GM23338 (cell line): ENCODE results near the gene CNNM1. TPM values are rescaled to one million over a fixed set of nuclear protein-coding genes. Genes with fewer than 3 reads are reported as not detected.

Experiments
- ATAC-seq: fragments of 200-7000 bp; cut with Tn5 transposase; 3 replicates; pipeline ENCODE4 v1.9.1; 2020
- DNase-seq: peaks from one replicate; pipeline ENCODE4 v3.0.0-alpha.2; 2015; ENCODE audit warnings: low spot score
- H2AFZ ChIP-seq: fragments of 200-600 bp; sonication (generic); 2 replicates; pipeline ENCODE4 v1.8.0; 2016; ENCODE audit warnings: antibody characterized with exemption, mild to moderate bottlenecking, moderate library complexity
- H3F3A ChIP-seq: fragments of 200-600 bp; sonication (generic); replicated peaks from 2 replicates; pipeline ENCODE4 v1.8.0; 2017; ENCODE audit warnings: antibody characterized with exemption, mixed run types, low read depth
- H3K27ac ChIP-seq: fragments of 200-600 bp; sonication (generic); 2 replicates; pipeline ENCODE4 v1.6.1; 2016; ENCODE audit warnings: low read depth
- H3K27me3 ChIP-seq: fragments of 200-600 bp; sonication (generic); 2 replicates; pipeline ENCODE4 v1.8.0; 2016; ENCODE audit warnings: mild to moderate bottlenecking, mixed run types, moderate library complexity; ENCODE audit not compliant: insufficient read depth
- H3K36me3 ChIP-seq: fragments of 200-600 bp; sonication (generic); 2 replicates; pipeline ENCODE4 v1.8.0; 2016; ENCODE audit warnings: mild to moderate bottlenecking; ENCODE audit not compliant: insufficient read depth
- H3K4me1 ChIP-seq: fragments of 200-600 bp; sonication (generic); 2 replicates; pipeline ENCODE4 v1.8.0; 2016; ENCODE audit warnings: mild to moderate bottlenecking, moderate library complexity; ENCODE audit not compliant: insufficient read depth
- H3K4me2 ChIP-seq: fragments of 200-600 bp; sonication (generic); 2 replicates; pipeline ENCODE4 v1.7.1; 2017; ENCODE audit warnings: mixed run types
- H3K4me3 ChIP-seq: fragments of 200-600 bp; sonication (generic); 2 replicates; pipeline ENCODE4 v1.6.1; 2016; ENCODE audit warnings: mixed run types
- H3K79me2 ChIP-seq: fragments of 200-600 bp; sonication (generic); replicated peaks from 2 replicates; pipeline ENCODE4 v1.8.0; 2017; ENCODE audit warnings: mild to moderate bottlenecking; ENCODE audit not compliant: insufficient read depth
- H3K9me2 ChIP-seq: fragments of 200-600 bp; sonication (generic); 2 replicates; pipeline ENCODE4 v1.8.0; 2017; ENCODE audit not compliant: insufficient read depth
- H4K20me1 ChIP-seq: fragments of 200-600 bp; sonication (generic); replicated peaks from 2 replicates; pipeline ENCODE4 v1.8.0; 2017; ENCODE audit warnings: mild to moderate bottlenecking; ENCODE audit not compliant: insufficient read depth
- H3K27ac Mint-ChIP-seq: 2 replicates; pipeline ENCODE4 v1.8.0; 2020; ENCODE audit warnings: inconsistent platforms, mild to moderate bottlenecking, moderate library complexity, mixed read lengths
- H3K27me3 Mint-ChIP-seq: 3 replicates; pipeline ENCODE4 v1.8.0; 2022; ENCODE audit warnings: low read depth, mild to moderate bottlenecking, moderate library complexity, mixed read lengths, inconsistent platforms; ENCODE audit not compliant: insufficient read depth, poor library complexity
- H3K36me3 Mint-ChIP-seq: 3 replicates; pipeline ENCODE4 v1.8.0; 2021; ENCODE audit warnings: low read depth, mild to moderate bottlenecking, inconsistent platforms, moderate library complexity, mixed read lengths
- H3K4me1 Mint-ChIP-seq: 3 replicates; pipeline ENCODE4 v1.8.0; 2020; ENCODE audit warnings: mild to moderate bottlenecking, inconsistent platforms, mixed read lengths
- H3K4me3 Mint-ChIP-seq: 3 replicates; pipeline ENCODE4 v1.8.0; 2021; ENCODE audit warnings: moderate library complexity, mild to moderate bottlenecking, inconsistent platforms, mixed read lengths
- H3K9me3 Mint-ChIP-seq: 3 replicates; pipeline ENCODE4 v1.8.0; 2020; ENCODE audit warnings: moderate library complexity, mild to moderate bottlenecking, inconsistent platforms, mixed read lengths
- CREB1 ChIP-seq: fragments of 250-450 bp; sonication (Bioruptor Pico); IDR thresholded peaks from 2 replicates; pipeline ENCODE4 v1.5.0; 2020; ENCODE audit warnings: low read depth, mild to moderate bottlenecking, moderate library complexity
- EZH2phosphoT487 ChIP-seq: fragments of 200-600 bp; sonication (generic); IDR thresholded peaks from one replicate; pipeline ENCODE4 v1.8.1; 2018; ENCODE audit warnings: antibody characterized with exemption; ENCODE audit not compliant: unreplicated experiment
- JUNB ChIP-seq: IDR thresholded peaks from one replicate; pipeline ENCODE4 v1.6.1; 2016; ENCODE audit warnings: antibody characterized with exemption; ENCODE audit not compliant: unreplicated experiment
- NANOG ChIP-seq: IDR thresholded peaks from 2 replicates; pipeline ENCODE4 v1.6.1; 2016; ENCODE audit warnings: antibody characterized with exemption, borderline replicate concordance
- POLR2AphosphoS5 ChIP-seq: IDR thresholded peaks from 2 replicates; pipeline ENCODE4 v1.6.1; 2016; ENCODE audit warnings: antibody characterized with exemption, low read depth
- STAT1 ChIP-seq: IDR thresholded peaks from one replicate; pipeline ENCODE4 v1.6.1; 2016; ENCODE audit warnings: antibody characterized with exemption; ENCODE audit not compliant: unreplicated experiment
- ZNF114 ChIP-seq: fragments of 250-450 bp; sonication (Bioruptor Pico); IDR thresholded peaks from 2 replicates; pipeline ENCODE4 v1.5.0; 2020; ENCODE audit warnings: mild to moderate bottlenecking, moderate library complexity
- ZNF331 ChIP-seq: fragments of 250-450 bp; sonication (Bioruptor Pico); IDR thresholded peaks from 2 replicates; pipeline ENCODE4 v1.5.0; 2020; ENCODE audit warnings: low read depth, mild to moderate bottlenecking, moderate library complexity
- polyA plus RNA-seq: library from polyadenylated mRNA; unstranded; fragments of >200 nt; fragmentation: Nextera tagmentation; extraction: Ambion mirVana; gene quantifications from 2 replicates; pipeline ENCODE4 v1.2.1, GENCODE V29; 2016
- total RNA-seq: library from RNA; depleted of rRNA; stranded (reverse); fragments of >200 nt; shearing (Covaris generic); gene quantifications from 2 replicates; pipeline ENCODE4 v1.2.3, GENCODE V29; 2014
- TF ChIP-seq, protein P1 (sequence below): fragments of 250-450 bp; sonication (Bioruptor Pico); IDR thresholded peaks from 2 replicates; pipeline ENCODE4 v1.5.0; 2020; ENCODE audit warnings: mild to moderate bottlenecking, moderate library complexity
- TF ChIP-seq, protein P2 (sequence below): IDR thresholded peaks from 2 replicates; pipeline ENCODE4 v1.6.1; 2016; ENCODE audit warnings: antibody characterized with exemption
- TF ChIP-seq, protein P3 (sequence below), 2 experiments: fragments of 200-600 bp in 1 of 2; sonication (generic) in 1 of 2; conservative IDR thresholded peaks; 2 replicates each; pipeline versions ENCODE4 v1.5.1 to v1.6.1; 2016 to 2017; ENCODE audit warnings: antibody characterized with exemption in 2 of 2, low read depth in 2 of 2, mild to moderate bottlenecking in 2 of 2, moderate library complexity in 1 of 2

CNNM1 gene
- total and polyA plus RNA-seq, 2 experiments from 2014 or later, result 0.52 to 0.90 TPM

DNA sequence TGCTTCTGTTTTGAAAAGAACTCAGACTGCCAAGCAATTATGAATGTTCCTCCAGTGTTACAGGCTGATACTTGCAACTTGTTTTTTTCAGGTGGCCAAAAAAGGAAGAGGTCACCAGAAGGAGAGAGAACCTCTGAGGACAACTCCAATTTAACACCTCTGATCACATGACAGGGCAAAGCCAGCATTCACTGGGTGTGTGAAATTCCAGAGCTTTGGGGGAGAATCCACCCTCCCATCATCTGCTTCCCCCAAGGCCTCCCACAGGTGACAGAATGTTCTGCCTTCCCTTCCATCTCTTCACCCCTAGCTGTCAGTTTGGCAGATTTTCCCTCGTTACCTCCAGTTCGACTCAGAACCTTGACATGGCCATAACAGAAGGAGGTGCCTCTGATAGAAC lies 62.2 kb downstream of the CNNM1 start:
- Histone ChIP-seq H3K36me3 (no peaks in the 10 kb centered on the region), H3K4me1 (peaks cover 29% of the 10 kb centered on the region), H2AFZ (no peak overlapping the region), H3F3A (no peaks in the 10 kb centered on the region), H3K4me3 (no peak overlapping the region), H3K27ac (no peak overlapping the region), H3K4me2 (no peak overlapping the region), H3K79me2 (no peaks in the 10 kb centered on the region), H3K9me2 (no peaks in the 10 kb centered on the region), H4K20me1 (no peaks in the 10 kb centered on the region), H3K27me3 (no peaks in the 10 kb centered on the region)
- no peak overlapping the region for H3K27ac Mint-ChIP-seq
- H3K9me3 Mint-ChIP-seq, result no peaks in the 10 kb centered on the region
- peaks cover 49% of the 10 kb centered on the region for H3K4me1 Mint-ChIP-seq
- no peak overlapping the region for H3K4me3 Mint-ChIP-seq
- H3K27me3 Mint-ChIP-seq, result peaks cover 2% of the 10 kb centered on the region
- peaks cover 9% of the 10 kb centered on the region; the same call in 1 of the 3 replicates for H3K36me3 Mint-ChIP-seq
- DNase-seq, result no peak
- ATAC-seq, result no peak
- no peak for TF ChIP-seq POLR2AphosphoS5
- TF ChIP-seq NANOG, result no peak
- TF ChIP-seq, protein P1, sequence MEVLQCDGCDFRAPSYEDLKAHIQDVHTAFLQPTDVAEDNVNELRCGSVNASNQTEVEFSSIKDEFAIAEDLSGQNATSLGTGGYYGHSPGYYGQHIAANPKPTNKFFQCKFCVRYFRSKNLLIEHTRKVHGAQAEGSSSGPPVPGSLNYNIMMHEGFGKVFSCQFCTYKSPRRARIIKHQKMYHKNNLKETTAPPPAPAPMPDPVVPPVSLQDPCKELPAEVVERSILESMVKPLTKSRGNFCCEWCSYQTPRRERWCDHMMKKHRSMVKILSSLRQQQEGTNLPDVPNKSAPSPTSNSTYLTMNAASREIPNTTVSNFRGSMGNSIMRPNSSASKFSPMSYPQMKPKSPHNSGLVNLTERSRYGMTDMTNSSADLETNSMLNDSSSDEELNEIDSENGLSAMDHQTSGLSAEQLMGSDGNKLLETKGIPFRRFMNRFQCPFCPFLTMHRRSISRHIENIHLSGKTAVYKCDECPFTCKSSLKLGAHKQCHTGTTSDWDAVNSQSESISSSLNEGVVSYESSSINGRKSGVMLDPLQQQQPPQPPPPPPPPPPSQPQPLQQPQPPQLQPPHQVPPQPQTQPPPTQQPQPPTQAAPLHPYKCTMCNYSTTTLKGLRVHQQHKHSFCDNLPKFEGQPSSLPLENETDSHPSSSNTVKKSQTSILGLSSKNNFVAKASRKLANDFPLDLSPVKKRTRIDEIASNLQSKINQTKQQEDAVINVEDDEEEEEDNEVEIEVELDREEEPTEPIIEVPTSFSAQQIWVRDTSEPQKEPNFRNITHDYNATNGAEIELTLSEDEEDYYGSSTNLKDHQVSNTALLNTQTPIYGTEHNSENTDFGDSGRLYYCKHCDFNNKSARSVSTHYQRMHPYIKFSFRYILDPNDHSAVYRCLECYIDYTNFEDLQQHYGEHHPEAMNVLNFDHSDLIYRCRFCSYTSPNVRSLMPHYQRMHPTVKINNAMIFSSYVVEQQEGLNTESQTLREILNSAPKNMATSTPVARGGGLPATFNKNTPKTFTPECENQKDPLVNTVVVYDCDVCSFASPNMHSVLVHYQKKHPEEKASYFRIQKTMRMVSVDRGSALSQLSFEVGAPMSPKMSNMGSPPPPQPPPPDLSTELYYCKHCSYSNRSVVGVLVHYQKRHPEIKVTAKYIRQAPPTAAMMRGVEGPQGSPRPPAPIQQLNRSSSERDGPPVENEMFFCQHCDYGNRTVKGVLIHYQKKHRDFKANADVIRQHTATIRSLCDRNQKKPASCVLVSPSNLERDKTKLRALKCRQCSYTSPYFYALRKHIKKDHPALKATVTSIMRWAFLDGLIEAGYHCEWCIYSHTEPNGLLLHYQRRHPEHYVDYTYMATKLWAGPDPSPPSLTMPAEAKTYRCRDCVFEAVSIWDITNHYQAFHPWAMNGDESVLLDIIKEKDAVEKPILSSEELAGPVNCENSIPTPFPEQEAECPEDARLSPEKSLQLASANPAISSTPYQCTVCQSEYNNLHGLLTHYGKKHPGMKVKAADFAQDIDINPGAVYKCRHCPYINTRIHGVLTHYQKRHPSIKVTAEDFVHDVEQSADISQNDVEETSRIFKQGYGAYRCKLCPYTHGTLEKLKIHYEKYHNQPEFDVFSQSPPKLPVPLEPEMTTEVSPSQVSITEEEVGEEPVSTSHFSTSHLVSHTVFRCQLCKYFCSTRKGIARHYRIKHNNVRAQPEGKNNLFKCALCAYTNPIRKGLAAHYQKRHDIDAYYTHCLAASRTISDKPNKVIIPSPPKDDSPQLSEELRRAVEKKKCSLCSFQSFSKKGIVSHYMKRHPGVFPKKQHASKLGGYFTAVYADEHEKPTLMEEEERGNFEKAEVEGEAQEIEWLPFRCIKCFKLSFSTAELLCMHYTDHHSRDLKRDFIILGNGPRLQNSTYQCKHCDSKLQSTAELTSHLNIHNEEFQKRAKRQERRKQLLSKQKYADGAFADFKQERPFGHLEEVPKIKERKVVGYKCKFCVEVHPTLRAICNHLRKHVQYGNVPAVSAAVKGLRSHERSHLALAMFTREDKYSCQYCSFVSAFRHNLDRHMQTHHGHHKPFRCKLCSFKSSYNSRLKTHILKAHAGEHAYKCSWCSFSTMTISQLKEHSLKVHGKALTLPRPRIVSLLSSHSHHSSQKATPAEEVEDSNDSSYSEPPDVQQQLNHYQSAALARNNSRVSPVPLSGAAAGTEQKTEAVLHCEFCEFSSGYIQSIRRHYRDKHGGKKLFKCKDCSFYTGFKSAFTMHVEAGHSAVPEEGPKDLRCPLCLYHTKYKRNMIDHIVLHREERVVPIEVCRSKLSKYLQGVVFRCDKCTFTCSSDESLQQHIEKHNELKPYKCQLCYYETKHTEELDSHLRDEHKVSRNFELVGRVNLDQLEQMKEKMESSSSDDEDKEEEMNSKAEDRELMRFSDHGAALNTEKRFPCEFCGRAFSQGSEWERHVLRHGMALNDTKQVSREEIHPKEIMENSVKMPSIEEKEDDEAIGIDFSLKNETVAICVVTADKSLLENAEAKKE, result no peak
- TF ChIP-seq STAT1, result no peak
- TF ChIP-seq EZH2phosphoT487, result no peak
- TF ChIP-seq CREB1 (CRISPR knock-in tag), result no peak
- TF ChIP-seq, protein P2, sequence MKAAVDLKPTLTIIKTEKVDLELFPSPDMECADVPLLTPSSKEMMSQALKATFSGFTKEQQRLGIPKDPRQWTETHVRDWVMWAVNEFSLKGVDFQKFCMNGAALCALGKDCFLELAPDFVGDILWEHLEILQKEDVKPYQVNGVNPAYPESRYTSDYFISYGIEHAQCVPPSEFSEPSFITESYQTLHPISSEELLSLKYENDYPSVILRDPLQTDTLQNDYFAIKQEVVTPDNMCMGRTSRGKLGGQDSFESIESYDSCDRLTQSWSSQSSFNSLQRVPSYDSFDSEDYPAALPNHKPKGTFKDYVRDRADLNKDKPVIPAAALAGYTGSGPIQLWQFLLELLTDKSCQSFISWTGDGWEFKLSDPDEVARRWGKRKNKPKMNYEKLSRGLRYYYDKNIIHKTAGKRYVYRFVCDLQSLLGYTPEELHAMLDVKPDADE, result no peak
- no peak for TF ChIP-seq ZNF114 (CRISPR knock-in tag)
- no peak for TF ChIP-seq ZNF331 (CRISPR knock-in tag)
- TF ChIP-seq, protein P3, sequence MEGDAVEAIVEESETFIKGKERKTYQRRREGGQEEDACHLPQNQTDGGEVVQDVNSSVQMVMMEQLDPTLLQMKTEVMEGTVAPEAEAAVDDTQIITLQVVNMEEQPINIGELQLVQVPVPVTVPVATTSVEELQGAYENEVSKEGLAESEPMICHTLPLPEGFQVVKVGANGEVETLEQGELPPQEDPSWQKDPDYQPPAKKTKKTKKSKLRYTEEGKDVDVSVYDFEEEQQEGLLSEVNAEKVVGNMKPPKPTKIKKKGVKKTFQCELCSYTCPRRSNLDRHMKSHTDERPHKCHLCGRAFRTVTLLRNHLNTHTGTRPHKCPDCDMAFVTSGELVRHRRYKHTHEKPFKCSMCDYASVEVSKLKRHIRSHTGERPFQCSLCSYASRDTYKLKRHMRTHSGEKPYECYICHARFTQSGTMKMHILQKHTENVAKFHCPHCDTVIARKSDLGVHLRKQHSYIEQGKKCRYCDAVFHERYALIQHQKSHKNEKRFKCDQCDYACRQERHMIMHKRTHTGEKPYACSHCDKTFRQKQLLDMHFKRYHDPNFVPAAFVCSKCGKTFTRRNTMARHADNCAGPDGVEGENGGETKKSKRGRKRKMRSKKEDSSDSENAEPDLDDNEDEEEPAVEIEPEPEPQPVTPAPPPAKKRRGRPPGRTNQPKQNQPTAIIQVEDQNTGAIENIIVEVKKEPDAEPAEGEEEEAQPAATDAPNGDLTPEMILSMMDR (conservative IDR thresholded peaks at IDR 0.05; ENCODE audit: low read depth in 2 of 2), result no peak
- no peak for TF ChIP-seq JUNB
